Measurements from ENCODE around the gene GMCL1.

DNA sequence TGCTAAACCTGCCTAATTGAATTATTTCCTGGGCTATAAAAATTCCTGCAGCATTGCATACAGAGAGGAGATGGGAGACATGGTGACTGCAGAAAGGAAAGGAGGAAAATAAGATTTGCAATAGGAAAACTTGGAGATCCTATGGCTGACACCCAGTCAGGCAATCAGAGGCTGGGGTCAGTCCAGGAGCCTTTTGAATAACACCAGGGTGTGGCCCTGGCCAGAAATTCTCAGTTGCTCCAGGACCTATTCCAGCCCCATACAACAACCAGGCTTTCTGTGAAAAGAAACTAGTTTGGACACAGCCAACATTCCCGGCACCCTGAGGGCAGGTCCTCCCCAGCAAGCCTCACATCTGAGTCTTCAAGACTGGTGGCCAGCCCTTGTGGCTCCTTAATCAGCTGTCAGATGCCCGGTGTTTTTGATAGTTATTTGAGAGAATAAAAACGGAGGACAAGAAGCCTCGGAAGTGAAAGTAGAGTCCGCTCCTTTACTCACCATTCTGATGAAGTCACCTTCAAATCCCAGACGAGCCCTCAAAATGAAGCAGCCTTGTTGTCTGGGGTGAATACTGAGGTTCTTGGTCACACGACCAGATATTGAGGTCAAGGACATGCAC is 31.1 kb upstream of the GMCL1 start:
- TF ChIP-seq EZH2 (IDR thresholded peaks at IDR 0.05) (no peak), POLR2AphosphoS5 (IDR thresholded peaks at IDR 0.05; ENCODE audit: borderline replicate concordance, low read depth, low read length) (no peak)
